Measurements from ENCODE around the gene WDR45B.

- TF ChIP-seq POLR2A (IDR thresholded peaks at IDR 0.05) (no peak), CTCF (IDR thresholded peaks at IDR 0.05 in 8 of 11, conservative IDR thresholded peaks at IDR 0.05 in 3 of 11) (no peak), POLR2AphosphoS5 (IDR thresholded peaks at IDR 0.05) (no peak)
Observed at GRCh38 chr17:82574041-82574440, 74.2 kb downstream of the WDR45B start.

Data from spleen (tissue), 7 donors.